Activated CD4-positive, alpha-beta T cell treated with anti-CD3 and anti-CD28 coated beads, Interleukin-2, Interleukin-6, amounts not matched to agents 100 ng/mL and 50 ng/mL, durations not matched to agents 16 hours and 8 hours (primary cell): ENCODE data around the gene GBX2.

Experiments
- DNase-seq: peaks from one replicate; pipeline ENCODE4 v3.0.0-alpha.2; 2020

GBX2 gene

DNA sequence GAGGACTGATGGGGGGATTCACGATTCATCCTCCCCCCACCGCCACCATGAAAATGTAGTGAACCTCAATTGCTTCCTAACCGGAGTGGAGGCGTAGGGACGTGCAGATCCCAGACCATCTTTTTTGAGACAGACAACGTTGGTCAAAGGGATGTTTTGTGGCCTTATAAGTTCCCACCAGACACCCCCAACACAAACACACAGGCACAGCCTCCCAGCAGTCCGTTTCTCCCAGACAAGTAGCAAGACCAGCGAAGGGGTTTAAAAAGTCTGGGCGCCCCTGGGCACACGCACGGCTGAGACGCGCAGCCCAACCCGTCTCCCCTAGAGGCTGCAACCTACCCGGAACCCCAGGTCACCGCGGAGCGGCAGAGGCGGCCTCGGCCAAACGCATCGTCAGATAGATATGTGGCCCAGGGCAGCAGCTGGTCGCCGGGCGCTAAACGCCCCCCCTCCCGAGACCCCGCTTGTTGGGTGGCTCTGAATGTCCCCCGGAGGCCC lies 1.3 kb downstream of the GBX2 start:
- no peak for DNase-seq

DNA sequence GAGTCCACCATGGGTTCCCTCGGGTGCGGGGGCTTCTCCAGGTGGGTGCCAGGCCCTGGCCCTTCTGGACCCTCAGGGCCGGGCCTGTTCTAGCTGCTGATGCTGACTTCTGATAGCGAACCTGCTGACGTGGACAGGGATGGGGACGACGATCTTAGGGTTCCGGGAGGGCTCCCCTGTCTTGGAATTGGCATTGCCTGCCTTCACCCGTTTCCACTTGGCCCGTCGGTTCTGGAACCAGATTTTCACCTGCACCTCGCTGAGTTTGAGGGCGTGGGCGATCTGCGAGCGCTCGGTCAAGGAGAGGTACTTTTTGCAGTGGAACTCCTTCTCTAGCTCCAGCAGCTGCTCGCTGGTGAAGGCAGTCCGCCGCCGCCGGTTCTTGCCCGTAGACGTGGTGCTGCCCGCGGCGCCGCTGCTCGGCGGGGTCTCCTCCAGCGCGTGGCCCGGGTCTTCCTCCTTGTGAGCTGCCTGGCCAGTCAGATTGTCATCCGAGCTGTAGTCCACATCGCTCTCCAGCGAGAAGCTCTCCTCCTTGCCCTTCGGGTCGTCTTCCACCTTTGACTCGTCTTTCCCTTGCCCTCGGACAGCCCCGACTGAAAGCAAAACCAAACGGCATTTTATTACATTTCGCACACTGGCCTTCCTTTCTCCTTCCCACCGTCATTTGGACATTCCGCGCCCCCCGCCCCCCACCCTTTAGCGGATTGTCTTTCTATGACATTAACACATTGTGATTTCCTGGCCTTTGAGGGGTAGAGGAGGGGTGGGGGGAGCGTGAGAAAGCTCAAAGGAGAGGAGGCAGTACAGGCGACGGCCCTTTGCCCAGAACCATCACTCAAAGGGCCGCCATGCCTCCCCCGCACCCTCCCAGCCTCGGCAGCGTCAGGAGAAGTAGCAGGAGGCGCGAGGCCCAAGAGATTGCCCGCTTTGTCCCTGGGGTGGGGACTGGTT lies 2.1 kb downstream of the GBX2 start:
- no peak for DNase-seq

DNA sequence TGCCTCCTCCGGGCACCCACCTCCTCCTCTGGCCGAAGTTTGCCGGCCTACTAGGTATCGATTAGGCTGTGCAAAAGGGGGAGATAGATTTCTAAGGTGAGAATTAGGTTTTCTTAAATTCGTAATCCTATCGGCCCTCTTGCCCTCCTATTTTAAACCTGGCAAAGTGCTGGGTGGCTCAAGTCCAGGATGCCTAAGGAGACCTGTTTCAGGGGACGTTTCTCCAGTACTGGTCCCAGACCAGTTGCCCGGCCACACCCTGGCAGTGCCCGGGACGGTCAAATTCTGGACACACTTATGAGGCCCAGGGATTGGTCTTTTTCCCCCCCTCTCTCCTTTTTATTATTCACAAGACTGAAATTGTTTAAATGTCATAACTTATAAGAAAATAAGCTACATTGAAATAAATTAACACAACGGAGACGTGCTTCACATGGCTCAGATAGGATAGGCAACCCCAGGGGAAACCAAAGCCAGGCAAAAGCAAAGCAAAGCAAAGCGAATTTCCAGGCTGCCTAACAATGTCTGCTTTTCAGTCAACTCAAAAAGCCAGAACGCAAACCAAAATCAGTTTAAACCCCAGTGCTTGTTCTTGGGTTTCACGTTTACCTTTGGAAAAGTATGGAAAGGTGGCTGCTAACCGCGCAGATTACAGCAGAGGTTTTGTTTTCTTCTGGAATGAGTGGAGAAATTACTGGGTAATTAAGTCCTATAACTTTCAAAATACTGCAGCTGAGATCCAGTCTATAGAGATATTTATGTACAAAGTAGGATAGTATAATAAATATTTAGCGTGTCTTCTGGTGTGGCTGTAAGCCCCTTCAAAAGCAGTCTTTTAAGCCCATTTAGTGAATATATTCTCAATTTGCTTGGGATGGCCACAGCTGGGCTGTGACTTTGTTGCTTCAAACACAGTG lies 3.0 kb downstream of the GBX2 start:
- DNase-seq = no peak

DNA sequence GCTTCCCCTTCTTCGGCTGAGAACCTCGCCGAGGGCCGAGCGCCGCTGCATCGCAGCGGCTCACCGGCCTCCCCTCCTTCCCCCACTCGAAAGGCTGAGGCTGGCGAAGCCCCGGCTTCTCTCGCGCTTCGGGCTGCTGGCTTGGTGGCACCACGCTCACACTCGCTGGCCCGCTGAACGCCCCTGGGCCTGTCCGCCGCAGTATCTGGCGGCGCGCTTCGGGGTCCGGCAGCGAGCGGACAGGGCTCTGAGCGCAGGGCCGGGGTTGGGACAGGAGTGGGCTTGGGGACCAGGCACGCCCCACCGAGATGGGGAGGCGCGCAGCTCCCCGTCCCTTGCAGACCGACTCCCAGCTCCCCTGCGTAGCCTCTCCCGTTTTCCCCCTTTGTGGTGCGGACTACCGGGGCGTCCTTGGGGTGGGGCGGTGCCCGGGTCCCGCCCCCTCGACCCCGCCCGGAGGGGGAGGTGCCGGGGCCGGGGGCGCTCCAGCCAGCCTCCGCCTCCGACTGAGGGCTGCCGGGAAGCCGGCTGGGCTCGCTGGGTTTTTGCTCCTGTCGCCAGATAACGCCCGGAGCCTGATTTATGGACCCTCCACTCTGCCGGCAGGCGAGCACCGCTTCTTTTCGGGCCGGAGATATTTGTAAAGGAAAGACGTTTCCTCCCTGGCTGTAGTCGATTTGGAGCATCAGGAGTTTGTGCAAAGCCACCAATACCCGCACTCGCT lies 3.8 kb downstream of the GBX2 start:
- DNase-seq = no peak

DNA sequence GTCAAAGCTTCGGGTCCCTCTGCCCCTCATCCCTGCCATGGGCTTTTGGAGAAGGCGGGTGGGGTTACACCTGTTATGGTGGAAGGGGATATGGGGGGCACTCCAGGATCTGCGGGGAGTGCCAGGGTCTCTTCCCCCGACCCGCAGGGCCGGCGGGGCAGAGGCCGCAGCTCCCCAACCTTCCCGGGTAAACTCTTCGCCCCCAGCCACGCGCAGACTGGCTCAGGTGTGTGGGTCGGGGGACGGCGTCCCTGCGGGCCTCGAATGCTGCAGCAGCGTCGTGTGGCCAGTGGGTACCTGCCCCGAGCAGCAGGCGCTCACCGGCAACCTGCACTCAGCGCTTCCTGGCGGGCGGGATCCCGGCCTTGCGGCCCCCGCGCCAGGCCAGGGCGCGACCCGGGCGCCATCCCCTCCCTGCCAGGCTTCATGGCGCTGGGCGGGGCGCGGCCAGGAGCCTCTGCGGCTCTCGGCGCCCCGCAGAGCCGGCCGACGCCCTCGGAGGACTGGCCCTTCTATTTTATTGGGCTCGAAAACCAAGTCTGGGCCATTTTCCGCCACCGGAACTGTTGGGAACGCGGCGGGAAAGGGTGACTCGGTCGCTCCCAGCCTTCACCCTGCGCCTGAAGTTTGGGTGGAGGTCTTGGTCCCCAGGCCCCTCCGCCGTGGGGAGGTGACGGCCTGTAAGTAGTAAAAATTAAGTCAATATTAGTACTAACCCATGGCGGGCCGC lies 4.5 kb downstream of the GBX2 start:
- no peak for DNase-seq

DNA sequence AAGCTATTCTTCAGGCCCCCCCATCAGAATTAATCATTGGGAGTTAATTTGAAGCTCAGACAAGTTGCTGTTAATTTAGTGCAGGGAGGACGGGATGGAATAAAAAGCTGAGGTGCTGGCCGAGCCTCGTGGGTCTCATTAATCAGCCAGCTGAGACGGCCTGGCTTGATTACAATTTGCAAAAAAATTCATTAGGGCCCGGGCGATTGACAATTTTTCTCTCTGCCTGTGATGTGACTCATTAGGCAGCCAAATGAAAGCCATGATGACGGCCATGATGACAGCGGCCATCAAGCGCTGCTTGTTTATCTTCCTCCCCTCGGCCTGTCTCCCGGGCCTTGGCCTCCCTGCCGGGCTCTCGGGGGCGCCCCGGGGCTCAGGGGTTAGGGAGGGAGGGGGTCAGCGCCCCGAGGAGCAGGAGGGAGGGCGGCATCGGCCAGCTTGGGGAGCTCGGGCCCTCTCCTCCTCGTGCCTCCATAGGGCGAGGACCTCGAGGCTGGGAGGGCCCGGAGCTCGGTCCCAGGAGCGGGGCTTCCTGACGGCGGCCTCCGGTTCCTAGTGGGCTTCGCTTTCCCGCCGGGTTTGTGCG lies 5.2 kb downstream of the GBX2 start:
- no peak for DNase-seq

DNA sequence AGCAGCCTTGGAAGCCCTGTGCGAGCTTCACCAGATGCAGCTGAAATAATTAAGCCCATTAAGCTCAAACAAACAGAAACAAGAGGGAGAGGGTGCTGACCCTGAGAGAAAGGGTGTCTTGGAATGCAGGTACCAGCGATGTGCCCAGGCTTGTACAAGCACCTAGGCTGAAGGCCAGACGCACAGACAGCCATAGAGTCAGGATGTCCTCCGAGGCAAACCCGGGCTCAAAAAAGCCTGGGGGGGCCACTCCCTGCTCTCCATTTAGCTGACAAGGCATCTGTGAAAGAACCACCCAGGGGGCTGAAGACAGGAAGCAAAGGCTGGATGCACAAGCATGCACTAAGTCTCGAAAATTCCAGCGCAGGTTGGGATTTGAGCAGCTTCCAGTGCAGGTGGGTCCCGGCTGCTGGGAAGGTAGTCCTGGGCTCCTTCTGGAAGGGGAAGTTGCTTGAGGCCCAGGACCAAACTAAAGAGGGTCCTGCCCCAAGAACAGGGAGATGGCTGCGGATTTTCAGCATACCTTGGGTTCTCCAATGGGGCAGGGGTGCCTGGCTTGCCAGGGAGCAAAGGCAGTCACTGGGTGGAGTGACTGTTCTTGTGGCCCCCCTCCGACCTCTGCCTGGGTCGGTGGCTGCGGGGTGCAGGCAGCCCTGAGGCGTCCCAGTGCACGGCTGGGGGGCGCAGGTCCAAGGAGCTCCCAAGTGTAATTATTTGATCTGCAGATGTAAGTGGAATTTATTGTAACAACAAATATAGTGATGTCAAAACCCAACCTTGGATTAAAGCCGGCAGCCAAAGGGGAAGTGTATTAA lies 5.9 kb downstream of the GBX2 start:
- no peak for DNase-seq

DNA sequence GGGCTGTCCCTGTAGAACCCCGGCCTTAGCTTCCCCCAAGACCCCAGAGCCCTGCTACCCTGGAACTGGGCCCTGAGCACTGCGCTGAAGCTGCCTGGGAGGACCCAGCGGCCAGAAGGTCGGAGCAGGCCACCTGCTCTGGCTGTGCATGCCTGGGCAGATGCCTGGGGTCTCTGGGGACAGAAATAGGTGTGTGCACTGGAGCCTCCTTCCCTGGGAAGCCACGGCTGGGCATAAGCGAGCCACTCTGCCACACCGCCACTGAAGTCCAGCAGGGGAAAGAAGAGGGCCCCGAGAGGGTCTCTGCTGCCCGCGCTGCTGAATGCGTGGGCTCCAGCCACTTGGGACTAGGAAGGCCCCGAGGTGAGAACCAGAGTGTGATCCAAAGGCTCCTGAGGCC lies 6.7 kb downstream of the GBX2 start:
- DNase-seq = no peak

DNA sequence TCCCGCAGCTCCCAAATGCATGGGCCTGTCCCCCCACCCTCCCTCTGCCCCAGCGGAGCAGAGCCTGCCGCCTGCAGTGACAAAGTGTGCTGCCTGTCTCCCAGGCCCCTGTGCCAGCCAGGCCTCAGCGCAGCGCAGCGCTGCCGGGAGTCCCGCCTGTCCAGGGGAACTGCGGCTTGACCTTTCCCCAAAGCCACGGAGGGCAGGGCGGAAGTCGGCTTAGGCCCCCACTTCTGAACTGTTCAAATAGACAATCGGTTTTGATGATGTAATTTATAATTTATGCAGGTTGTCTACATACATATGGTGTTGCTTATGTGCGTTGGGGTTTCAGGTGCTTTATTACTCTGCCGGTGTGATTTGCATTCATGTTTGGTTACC lies 7.1 kb downstream of the GBX2 start:
- DNase-seq = no peak

DNA sequence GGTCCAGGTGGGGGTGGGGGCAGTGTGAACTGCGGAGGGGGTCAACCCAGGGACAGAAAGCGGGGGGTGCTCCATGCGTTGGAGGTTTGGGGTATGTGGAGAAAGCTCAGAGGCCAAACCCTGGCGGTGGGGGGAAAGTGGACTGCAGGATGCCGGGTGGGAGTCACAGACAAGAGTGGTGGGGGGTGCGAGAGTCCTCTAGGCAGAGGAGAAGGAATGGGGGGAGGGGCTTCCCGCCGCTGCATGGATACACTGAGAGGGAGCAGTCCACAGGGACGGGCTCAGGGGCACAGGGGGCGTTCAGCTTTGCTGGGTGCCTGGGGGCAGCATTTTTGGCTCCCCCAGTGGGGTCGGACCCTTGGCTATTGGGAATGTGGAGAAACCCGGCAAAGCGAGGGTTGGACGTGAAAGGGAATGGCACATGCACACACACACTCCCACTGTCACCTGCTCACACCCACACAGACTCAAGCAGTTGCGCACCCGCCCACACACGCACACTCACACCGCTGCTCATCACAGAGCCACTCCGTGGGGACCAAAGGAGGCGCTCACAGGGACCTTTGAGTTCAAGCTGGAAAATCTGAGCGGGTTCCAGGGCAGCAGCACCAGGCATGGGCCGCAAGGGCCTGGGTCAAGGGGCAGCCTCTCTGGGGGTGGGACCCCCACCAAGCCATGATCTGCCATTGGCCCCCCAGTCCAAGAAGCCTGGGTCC lies 7.7 kb downstream of the GBX2 start:
- no peak for DNase-seq

DNA sequence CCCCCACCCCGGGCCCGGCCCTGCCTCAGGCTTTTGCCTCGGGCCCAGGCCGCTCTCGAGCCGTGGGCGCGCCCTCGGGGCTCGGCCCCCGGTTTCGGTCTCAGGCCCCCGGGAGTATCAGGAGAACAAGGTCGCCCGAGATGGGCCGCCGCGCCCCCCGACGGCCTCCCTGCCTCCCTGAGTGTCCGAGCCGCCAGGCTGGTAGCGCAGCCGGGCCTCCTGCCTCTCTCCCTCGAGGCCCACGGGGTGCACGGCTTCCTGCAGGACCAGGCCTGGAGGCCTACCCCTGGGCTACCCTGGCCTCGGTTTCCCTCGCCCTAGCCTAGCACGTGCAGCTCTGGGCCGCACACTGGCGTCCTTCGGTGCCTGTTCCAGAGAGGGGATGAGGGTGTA lies 8.4 kb downstream of the GBX2 start:
- no peak for DNase-seq

DNA sequence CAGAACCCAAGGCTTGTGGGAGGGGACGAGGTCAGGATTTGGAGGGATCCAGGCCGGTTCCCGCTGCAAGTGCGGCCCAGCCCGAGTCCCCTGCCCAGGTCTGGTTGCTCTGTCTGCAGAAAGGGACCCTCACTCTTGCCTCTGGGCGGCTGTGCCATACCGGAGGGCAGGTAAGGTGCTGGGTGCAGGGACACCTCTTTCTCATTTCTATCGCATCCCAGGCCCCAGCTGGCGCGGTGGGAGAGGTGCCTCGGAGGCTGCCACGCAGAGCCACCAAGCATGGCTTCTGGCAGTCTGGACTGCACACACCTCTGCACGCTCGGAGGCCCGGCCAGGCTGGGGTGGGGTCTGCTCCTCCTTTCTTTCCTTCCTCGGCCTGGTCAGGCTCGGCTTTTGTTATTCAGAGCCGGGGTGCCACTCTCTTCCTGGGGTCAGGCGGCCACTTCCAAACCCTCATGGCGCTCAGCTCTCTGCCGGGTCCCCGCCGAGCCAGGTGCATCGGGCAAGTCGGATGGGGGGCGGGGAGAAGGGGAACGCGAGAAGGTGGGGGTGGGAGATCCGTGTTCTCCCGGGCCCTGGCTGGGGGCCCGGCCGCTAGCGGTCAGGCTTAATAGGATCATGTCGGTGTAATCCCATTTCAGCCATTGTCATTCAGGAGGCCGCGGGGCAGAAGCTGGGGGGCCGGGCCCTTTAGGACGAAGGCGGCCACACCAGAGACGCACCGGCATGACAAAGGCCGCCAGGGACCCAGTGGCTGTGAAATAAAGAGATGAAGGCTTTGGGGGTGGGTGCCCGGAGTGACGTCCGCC lies 9.0 kb downstream of the GBX2 start:
- DNase-seq = no peak

DNA sequence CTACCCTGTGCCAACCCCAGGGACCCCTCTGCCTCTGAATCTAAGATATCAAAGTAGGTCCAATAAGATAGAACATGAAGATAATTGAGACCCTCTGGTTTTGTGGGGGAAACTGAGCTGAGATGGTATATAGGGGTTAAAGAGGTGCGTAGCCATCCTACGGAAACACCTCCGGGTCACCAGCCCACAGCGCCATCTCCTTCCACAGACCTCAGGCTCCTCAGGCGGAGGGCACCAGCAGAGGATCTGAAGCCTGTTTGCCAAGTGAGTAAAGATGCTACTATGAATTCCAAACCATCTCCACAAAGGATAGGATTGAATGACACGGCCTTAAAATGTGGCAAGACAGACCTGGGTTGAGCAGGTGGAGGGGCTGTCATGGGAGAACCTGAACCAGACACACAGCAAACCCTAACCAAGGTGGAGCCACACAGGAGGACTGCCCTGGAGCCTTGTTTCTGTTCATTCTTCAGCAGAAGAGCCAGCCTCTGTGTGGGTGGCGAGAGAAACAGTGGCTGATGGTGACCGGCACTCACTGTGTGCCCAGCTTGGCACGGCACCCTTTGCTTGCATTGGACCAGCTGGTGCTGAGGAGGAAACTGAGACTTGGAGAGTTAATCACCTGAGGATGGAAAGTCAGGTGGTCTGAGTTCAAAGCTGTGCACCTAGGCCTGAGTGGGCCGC lies 10.2 kb downstream of the GBX2 start:
- no peak for DNase-seq

DNA sequence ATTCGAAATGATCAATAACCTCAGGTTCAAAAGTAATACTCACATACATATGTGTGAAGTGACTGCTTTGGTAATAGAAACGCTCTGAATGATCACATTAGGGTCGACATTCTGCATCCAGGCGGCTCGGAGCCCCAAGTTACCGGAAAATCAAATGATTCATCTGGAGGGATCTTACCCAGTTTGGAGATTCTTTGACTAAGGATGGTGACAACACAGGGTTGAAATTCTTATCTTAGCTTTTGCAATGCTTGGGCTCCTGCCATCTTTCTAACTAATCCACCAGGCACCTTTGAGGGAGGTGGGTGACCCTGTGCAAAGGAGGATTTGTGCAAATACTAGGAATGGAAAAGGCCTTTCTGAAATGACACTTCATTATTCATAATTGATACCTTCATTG lies 10.8 kb downstream of the GBX2 start:
- no peak for DNase-seq

DNA sequence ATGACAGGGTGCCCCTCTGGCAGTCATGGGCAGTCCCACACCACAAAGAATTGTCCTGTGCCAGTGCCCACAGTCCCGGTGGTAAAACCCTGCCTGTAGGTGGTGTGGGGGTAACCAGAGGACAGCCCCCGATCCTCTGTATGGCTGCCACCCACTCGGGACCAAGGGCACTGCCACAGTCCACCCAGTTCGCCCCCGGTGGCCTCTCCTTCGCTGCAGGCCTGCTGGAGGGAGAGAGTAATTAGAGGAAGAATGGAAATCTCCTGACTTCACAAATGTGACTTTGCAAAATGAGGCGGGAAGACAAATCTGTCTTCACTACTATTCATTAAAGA lies 11.4 kb downstream of the GBX2 start:
- no peak for DNase-seq

DNA sequence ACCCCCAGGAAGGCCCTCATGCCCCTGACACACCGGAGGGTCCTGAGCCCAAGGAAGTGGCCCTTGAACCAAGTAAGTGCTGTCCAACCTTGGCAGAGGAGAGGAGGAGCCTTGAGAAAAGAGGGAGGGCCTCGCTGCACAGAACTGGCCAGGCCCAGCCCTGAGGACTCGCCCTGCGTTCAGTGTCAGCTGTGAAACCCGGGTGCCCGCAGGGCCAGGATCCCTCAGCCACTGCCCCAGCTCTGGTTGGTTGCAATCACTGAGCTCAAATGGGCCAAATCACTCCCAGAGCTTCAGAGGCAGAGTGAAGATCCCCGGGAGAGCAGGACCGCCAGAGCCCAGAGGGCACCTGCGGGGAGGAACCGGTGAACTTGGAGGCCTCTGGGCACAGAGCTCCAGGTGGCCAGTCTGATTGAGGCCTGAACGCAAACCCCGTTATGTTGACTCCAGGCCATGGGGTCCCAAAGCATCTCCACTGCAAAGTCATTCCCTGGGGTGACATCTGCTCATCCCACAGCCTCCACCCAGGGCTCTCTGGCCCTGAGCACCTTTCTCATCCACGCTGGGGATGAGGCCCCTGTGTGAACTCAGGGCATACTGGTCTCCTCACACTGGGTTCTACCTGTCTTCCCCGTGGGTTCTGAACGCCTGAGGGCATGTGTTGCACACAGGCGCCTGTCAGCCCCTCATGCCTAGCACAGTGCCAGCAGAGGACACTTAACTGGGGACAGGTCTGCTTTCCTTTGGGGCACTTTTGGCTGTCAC lies 11.9 kb downstream of the GBX2 start:
- DNase-seq = no peak

DNA sequence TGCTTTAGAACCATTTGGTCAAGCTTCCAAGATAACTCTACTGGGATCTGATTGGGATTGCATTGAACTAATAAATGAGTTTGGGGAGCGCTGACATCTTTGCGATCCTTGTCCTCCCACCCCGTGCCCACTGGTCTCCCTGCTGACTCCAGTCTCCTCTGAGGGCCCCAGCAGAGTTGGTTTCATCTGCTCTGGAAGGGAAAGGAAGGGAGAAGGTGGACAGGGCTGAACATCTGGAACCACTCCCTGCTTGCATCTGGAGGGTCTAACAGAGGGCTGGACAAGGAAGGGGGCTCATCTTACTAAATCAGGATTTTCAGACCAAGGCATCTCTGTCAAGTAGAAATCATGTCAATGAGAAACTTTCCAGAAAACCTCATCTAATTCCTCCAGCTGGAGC lies 12.8 kb downstream of the GBX2 start:
- DNase-seq = no peak

DNA sequence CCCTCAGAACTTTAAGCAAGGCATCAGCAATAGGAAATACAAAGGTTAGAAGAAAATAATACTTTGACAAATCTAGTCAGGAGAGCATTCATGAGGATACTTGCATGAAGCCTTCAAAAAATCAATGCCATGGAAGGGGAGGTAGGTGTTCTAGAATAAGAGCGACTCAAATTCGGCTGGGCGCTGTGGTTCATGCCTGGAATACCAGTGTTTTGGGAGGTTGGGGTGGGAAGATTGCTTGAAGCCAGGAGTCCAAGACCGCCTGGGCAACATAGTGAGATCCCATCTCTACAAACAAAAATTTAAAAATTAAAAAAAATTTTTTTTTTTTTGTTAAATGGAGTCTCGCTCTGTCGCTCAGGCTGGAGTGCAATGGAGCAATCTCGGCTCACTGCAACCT lies 21.8 kb downstream of the GBX2 start:
- no peak for DNase-seq
